Measurements from ENCODE around the gene SYNE3.

The SYNE3 gene

GRCh38 chr14:95516554-95517181 lies at the start of gene SYNE3:
SYNE3 (minus strand) TSS chr14:95516650; CDS start chr14:95475821, 40,829 bp downstream.
- H3K4me3 ChIP-seq (ENCODE audit: low read depth, low read length): peak within 1 kb of the TSS; percentile 55
- H3K4me1 ChIP-seq (ENCODE audit: control insufficient read depth, insufficient read depth, low read length): peaks cover 15% of the 10 kb centered on the region
- H3K27ac ChIP-seq (ENCODE audit: low read depth, low read length): no peak within 1 kb of the TSS
- no peaks in the 10 kb centered on the region for H3K9me3 ChIP-seq (ENCODE audit: control insufficient read depth, insufficient read depth, low read length)
- H3K27me3 ChIP-seq (ENCODE audit: control insufficient read depth, insufficient read depth, low read length): peaks cover 46% of the 10 kb centered on the region
- H3K9ac ChIP-seq (ENCODE audit: low read depth, low read length): no peak within 1 kb of the TSS
- no peaks in the 10 kb centered on the region for H3K36me3 ChIP-seq (ENCODE audit: control insufficient read depth, insufficient read depth, low read length)

- no peak overlapping the region for H3K9ac ChIP-seq (ENCODE audit: low read depth, low read length)
- no peaks in the 10 kb centered on the region for H3K9me3 ChIP-seq (ENCODE audit: control insufficient read depth, insufficient read depth, low read length)
- no peaks in the 10 kb centered on the region for H3K36me3 ChIP-seq (ENCODE audit: control insufficient read depth, insufficient read depth, low read length)
- no peak overlapping the region for H3K4me3 ChIP-seq (ENCODE audit: low read depth, low read length)
- no peak overlapping the region for H3K27ac ChIP-seq (ENCODE audit: low read depth, low read length)
- 0 out of 2 replicates have a peak, but pooled peaks cover 3% of the 10 kb centered on the region for H3K27me3 ChIP-seq (ENCODE audit: control insufficient read depth, insufficient read depth, low read length)
- H3K4me1 ChIP-seq (ENCODE audit: control insufficient read depth, insufficient read depth, low read length): peaks cover 10% of the 10 kb centered on the region; the same call in 1 of the 2 replicates
Observed at GRCh38 chr14:95564060-95564459, 47.6 kb upstream of the SYNE3 start.

GRCh38 chr14:95562892-95563685 lies 46.6 kb upstream of the SYNE3 start:
- Histone ChIP-seq H3K9me3 (ENCODE audit: control insufficient read depth, insufficient read depth, low read length) (no peaks in the 10 kb centered on the region), H3K36me3 (ENCODE audit: control insufficient read depth, insufficient read depth, low read length) (no peaks in the 10 kb centered on the region), H3K27me3 (ENCODE audit: control insufficient read depth, insufficient read depth, low read length) (0 out of 2 replicates have a peak, but pooled peaks cover 3% of the 10 kb centered on the region), H3K9ac (ENCODE audit: low read depth, low read length) (no peak overlapping the region), H3K4me3 (ENCODE audit: low read depth, low read length) (no peak overlapping the region), H3K27ac (ENCODE audit: low read depth, low read length) (no peak overlapping the region), H3K4me1 (ENCODE audit: control insufficient read depth, insufficient read depth, low read length) (peaks cover 11% of the 10 kb centered on the region; the same call in 1 of the 2 replicates)

- H3K9me3 ChIP-seq (ENCODE audit: control insufficient read depth, insufficient read depth, low read length): no peaks in the 10 kb centered on the region
- H3K4me1 ChIP-seq (ENCODE audit: control insufficient read depth, insufficient read depth, low read length): peaks cover 19% of the 10 kb centered on the region; the same call in 1 of the 2 replicates
- H3K27me3 ChIP-seq (ENCODE audit: control insufficient read depth, insufficient read depth, low read length): peaks cover 11% of the 10 kb centered on the region
- H3K9ac ChIP-seq (ENCODE audit: low read depth, low read length): no peak overlapping the region
- no peak overlapping the region for H3K27ac ChIP-seq (ENCODE audit: low read depth, low read length)
- H3K4me3 ChIP-seq (ENCODE audit: low read depth, low read length): no peak overlapping the region
- no peaks in the 10 kb centered on the region for H3K36me3 ChIP-seq (ENCODE audit: control insufficient read depth, insufficient read depth, low read length)
Observed at GRCh38 chr14:95561001-95561412, 44.6 kb upstream of the SYNE3 start.

- Histone ChIP-seq H3K36me3 (ENCODE audit: control insufficient read depth, insufficient read depth, low read length) (no peaks in the 10 kb centered on the region), H3K27ac (ENCODE audit: low read depth, low read length) (no peak overlapping the region), H3K9me3 (ENCODE audit: control insufficient read depth, insufficient read depth, low read length) (no peaks in the 10 kb centered on the region), H3K27me3 (ENCODE audit: control insufficient read depth, insufficient read depth, low read length) (peaks cover 15% of the 10 kb centered on the region), H3K4me1 (ENCODE audit: control insufficient read depth, insufficient read depth, low read length) (peaks cover 19% of the 10 kb centered on the region; the same call in 1 of the 2 replicates), H3K9ac (ENCODE audit: low read depth, low read length) (no peak overlapping the region), H3K4me3 (ENCODE audit: low read depth, low read length) (no peak overlapping the region)
Observed at GRCh38 chr14:95559203-95559602, 42.8 kb upstream of the SYNE3 start.

- Histone ChIP-seq H3K27ac (ENCODE audit: low read depth, low read length) (no peak overlapping the region), H3K4me3 (ENCODE audit: low read depth, low read length) (no peak overlapping the region), H3K27me3 (ENCODE audit: control insufficient read depth, insufficient read depth, low read length) (peaks cover 15% of the 10 kb centered on the region), H3K4me1 (ENCODE audit: control insufficient read depth, insufficient read depth, low read length) (peaks cover 19% of the 10 kb centered on the region; the same call in 1 of the 2 replicates), H3K9ac (ENCODE audit: low read depth, low read length) (no peak overlapping the region), H3K9me3 (ENCODE audit: control insufficient read depth, insufficient read depth, low read length) (no peaks in the 10 kb centered on the region), H3K36me3 (ENCODE audit: control insufficient read depth, insufficient read depth, low read length) (no peaks in the 10 kb centered on the region)
Observed at GRCh38 chr14:95557832-95558231, 41.4 kb upstream of the SYNE3 start.

GRCh38 chr14:95557291-95557690 lies 40.8 kb upstream of the SYNE3 start:
- Histone ChIP-seq H3K36me3 (ENCODE audit: control insufficient read depth, insufficient read depth, low read length) (no peaks in the 10 kb centered on the region), H3K27ac (ENCODE audit: low read depth, low read length) (no peak overlapping the region), H3K4me3 (ENCODE audit: low read depth, low read length) (no peak overlapping the region), H3K27me3 (ENCODE audit: control insufficient read depth, insufficient read depth, low read length) (peaks cover 13% of the 10 kb centered on the region), H3K9me3 (ENCODE audit: control insufficient read depth, insufficient read depth, low read length) (no peaks in the 10 kb centered on the region), H3K4me1 (ENCODE audit: control insufficient read depth, insufficient read depth, low read length) (peaks cover 19% of the 10 kb centered on the region; the same call in 1 of the 2 replicates), H3K9ac (ENCODE audit: low read depth, low read length) (no peak overlapping the region)

GRCh38 chr14:95555053-95555452 lies 38.6 kb upstream of the SYNE3 start:
- Histone ChIP-seq H3K4me1 (ENCODE audit: control insufficient read depth, insufficient read depth, low read length) (peaks cover 9% of the 10 kb centered on the region; the same call in 1 of the 2 replicates), H3K9ac (ENCODE audit: low read depth, low read length) (no peak overlapping the region), H3K27me3 (ENCODE audit: control insufficient read depth, insufficient read depth, low read length) (peaks cover 11% of the 10 kb centered on the region), H3K36me3 (ENCODE audit: control insufficient read depth, insufficient read depth, low read length) (no peaks in the 10 kb centered on the region), H3K9me3 (ENCODE audit: control insufficient read depth, insufficient read depth, low read length) (no peaks in the 10 kb centered on the region), H3K4me3 (ENCODE audit: low read depth, low read length) (no peak overlapping the region), H3K27ac (ENCODE audit: low read depth, low read length) (no peak overlapping the region)

GRCh38 chr14:95553141-95553540 lies 36.7 kb upstream of the SYNE3 start:
- H3K9me3 ChIP-seq (ENCODE audit: control insufficient read depth, insufficient read depth, low read length): no peaks in the 10 kb centered on the region
- H3K4me3 ChIP-seq (ENCODE audit: low read depth, low read length): no peak overlapping the region
- no peaks in the 10 kb centered on the region for H3K36me3 ChIP-seq (ENCODE audit: control insufficient read depth, insufficient read depth, low read length)
- H3K4me1 ChIP-seq (ENCODE audit: control insufficient read depth, insufficient read depth, low read length): peaks cover 8% of the 10 kb centered on the region; the same call in 1 of the 2 replicates
- H3K27me3 ChIP-seq (ENCODE audit: control insufficient read depth, insufficient read depth, low read length): peaks cover 11% of the 10 kb centered on the region
- H3K27ac ChIP-seq (ENCODE audit: low read depth, low read length): no peak overlapping the region
- no peak overlapping the region for H3K9ac ChIP-seq (ENCODE audit: low read depth, low read length)

GRCh38 chr14:95551435-95551834 lies 35.0 kb upstream of the SYNE3 start:
- Histone ChIP-seq H3K36me3 (ENCODE audit: control insufficient read depth, insufficient read depth, low read length) (no peaks in the 10 kb centered on the region), H3K4me1 (ENCODE audit: control insufficient read depth, insufficient read depth, low read length) (no peaks in the 10 kb centered on the region), H3K27me3 (ENCODE audit: control insufficient read depth, insufficient read depth, low read length) (peaks cover 8% of the 10 kb centered on the region), H3K4me3 (ENCODE audit: low read depth, low read length) (no peak overlapping the region), H3K27ac (ENCODE audit: low read depth, low read length) (no peak overlapping the region), H3K9me3 (ENCODE audit: control insufficient read depth, insufficient read depth, low read length) (no peaks in the 10 kb centered on the region), H3K9ac (ENCODE audit: low read depth, low read length) (no peak overlapping the region)

Data from HUES48 (cell line).